Esophagus squamous epithelium (tissue), 4 donors: ENCODE data around the gene NUP42.

Experiments
- POLR2A ChIP-seq, 4 donors: fragments of 450-650 bp; IDR thresholded peaks; one replicate each; pipeline ENCODE4 v1.6.1; 2017; ENCODE audit warnings: antibody characterized with exemption in 4 of 4, mild to moderate bottlenecking in 4 of 4, moderate library complexity in 3 of 4
- TF ChIP-seq, protein P1 (sequence below), 6 experiments: fragments of 450-650 bp in 4 of 6; fragments of 200-600 bp in 2 of 6; sonication (generic) in 2 of 6; IDR thresholded peaks; one replicate each; pipeline ENCODE4 v1.5.1; 2016 to 2019; ENCODE audit warnings: antibody characterized with exemption in 6 of 6, mild to moderate bottlenecking in 4 of 6, moderate library complexity in 4 of 6

DNA sequence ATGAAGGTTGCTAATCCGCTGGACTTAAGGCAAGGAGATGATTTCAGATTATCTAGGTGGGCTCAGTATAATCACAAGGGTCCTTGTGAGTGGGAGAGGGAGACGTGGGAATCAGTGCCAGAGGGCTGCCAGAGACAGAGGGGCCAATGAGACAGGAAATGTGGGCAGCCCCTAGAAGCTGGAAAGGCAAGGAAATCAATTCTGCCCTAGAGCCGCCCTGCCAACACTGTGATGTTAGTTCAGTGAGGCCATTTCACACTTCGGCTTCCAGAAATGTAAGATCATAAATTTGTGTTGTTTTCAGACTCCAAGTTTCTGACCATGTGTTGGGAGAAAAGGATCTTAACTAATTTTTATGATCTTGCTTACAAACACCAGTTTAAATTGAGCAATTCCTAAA lies 61.1 kb downstream of the NUP42 start:
- TF ChIP-seq, protein P1, sequence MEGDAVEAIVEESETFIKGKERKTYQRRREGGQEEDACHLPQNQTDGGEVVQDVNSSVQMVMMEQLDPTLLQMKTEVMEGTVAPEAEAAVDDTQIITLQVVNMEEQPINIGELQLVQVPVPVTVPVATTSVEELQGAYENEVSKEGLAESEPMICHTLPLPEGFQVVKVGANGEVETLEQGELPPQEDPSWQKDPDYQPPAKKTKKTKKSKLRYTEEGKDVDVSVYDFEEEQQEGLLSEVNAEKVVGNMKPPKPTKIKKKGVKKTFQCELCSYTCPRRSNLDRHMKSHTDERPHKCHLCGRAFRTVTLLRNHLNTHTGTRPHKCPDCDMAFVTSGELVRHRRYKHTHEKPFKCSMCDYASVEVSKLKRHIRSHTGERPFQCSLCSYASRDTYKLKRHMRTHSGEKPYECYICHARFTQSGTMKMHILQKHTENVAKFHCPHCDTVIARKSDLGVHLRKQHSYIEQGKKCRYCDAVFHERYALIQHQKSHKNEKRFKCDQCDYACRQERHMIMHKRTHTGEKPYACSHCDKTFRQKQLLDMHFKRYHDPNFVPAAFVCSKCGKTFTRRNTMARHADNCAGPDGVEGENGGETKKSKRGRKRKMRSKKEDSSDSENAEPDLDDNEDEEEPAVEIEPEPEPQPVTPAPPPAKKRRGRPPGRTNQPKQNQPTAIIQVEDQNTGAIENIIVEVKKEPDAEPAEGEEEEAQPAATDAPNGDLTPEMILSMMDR (IDR thresholded peaks at IDR 0.05) = no peak
- TF ChIP-seq POLR2A (IDR thresholded peaks at IDR 0.05) = no peak
